ENCODE results near the gene BTD.
A peak's percentile ranks its signal among the peaks of the same experiment; 100 is the strongest.

Gene BTD

DNA sequence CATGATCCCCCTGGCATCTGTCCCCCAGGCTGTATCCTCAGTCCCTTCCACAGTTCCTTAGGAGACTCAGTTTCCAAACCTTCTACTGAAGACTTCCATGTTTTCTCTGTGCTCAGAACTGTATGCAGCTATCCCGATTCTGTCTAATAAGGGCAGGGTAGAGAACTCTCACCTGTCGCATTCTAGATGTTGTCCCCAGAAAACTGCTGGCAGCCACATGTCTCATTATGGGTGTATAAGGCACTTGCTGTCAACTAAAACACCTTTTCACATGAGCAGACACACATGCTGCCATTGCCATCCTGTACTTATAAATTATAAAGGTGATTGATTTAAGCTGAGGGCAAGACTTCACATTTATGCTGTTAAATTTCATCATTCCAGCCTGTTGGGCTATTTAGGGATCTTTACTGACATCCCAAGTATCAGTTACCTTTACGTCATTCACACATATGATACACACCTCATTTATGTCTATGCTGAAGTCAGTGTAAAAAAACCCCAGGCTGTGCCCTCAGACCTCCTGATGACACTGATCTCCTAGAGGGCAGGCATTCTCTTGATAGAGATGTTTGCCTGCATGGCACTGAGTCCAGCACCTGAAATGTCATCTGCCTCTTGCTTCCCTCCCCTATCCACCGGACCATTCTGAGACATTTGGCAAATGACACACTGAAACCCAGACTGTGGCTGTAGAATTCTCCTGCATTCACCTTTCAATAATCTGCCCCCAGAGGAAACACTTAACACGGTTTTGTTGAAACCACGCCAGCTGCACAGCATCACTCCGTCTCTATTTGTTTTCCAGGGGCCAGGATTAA is 35.8 kb downstream of the BTD start:
- no peak for DNase-seq

DNA sequence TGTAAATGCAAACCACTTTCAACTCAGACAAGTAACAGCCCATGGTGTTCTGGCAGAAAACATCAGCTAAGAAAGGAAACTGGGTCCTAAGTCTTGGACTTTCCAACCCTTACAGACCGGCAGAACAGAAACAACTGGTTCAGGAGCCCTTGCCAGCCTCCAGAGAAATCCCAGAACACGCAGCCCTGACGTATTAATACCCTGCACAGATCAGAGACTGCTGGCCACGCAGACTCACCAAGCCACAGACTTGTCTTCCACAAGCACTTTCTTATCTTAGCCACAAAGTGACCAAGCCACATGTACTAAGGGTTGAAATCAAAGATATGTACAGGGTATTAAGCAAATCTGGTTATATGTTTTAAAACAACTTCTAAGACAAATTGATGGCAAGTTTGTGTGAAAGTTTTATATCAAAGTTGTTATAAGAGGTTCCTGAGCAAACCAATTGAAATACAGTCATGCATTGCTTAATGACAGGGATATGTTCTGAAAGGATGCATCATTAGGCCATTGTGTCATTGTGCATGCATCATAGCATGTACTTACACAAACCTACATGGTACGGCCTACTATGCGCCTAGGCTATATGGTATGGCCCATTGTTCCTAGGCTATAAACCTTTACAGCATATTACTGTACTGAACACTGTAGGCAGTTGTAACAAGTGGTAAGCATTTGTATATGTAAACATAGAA is 36.8 kb downstream of the BTD start:
- no peak for DNase-seq

DNA sequence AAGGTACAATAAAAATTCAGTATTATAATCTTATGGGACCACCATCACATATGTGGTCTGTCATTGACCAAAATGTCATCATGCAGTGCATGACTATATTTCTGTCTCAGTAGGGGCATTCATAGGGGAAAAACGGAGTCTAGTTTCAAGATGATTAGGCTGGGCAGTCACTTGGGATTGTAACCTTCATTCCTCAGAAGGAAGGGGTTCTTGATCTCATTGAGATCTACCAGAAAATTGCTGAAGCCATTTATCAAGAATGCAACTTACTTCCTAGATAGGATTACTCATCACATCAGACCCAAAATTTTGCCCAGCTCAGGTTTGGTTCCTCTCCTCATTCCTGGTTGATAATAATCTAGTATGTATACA is 37.3 kb downstream of the BTD start:
- DNase-seq = no peak

DNA sequence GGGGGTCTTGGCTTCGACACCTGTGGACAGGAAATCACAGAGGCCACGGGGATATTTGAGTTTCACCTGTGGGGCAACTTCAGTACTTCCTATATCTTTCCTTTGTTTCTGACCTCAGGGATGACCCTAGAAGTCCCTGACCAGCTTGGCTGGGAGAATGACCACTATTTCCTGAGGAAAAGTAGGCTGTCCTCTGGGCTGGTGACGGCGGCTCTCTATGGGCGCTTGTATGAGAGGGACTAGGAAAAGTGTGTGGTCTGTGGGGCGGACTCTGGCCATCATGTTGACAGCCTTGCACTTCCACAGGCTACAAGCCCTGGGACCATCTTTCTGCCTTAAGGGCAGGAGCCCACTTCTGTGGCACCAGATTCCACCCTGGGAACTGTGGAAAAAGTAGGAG is 43.7 kb downstream of the BTD start:
- no peak for DNase-seq

DNA sequence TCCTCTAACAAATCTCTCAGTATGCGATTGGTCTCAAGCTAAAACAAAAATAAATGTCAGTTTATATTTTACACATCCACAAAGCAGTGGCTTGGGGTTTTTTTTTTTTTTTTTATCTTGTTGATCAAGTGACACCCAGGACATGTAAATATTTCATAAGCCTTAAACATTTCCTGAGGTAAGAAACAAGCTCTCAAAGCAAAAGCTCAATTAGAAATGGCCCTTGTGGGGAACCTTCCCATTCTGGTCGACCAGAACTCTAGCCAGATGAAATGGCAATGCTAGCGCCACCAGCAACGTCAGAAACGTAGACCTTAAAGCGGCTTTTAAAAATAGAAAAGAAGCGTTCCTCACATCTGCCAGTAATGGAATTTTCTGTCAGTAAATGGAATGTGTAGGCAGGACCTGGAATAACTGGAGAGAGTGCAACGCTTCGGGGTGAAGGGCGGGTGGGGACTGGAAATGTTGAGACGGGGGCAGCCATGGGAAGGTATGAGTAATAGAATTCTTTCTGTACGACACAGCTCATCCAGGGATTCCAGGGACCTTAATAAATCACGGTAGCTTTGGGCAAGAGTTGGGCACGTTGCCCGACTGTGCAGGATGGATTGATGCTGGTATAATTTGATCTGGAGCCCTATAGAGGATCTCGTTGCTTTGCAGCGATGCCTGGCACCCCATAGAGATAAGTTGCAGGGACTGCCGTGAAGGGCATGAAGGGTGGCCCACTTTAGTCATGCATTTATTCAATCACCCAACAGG is 44.4 kb downstream of the BTD start:
- DNase-seq = no peak

DNA sequence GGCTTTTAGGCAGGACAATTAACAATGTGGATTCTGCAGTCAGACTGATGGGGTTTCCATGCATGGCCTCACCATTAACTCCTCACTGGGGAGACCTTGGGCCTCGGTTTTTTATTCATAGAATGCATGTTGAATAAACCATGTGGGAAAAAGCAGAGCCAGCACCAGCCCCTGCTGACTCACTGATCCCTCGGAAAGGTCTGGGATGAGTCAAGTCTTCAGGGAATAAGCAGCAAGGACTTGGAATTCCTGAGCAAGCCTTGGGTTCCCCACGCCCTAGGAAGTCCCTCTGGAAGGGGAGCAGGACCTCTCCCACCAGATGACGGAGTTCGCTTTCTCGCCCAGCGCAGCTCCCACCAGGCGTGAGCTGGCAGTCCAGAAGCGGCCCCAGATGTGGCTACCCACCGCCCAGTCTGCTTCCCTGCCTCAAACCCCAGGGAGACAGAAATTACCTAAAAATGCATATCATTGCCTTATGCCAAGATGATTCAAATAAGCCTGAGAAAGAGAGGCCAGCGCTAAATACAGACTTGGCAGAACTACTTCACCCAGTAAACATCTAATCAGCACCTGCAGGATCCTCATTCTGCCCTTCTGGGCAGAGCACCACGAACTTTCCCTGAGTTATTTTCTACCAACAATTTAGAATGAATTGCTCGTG is 45.4 kb downstream of the BTD start:
- DNase-seq = no peak

DNA sequence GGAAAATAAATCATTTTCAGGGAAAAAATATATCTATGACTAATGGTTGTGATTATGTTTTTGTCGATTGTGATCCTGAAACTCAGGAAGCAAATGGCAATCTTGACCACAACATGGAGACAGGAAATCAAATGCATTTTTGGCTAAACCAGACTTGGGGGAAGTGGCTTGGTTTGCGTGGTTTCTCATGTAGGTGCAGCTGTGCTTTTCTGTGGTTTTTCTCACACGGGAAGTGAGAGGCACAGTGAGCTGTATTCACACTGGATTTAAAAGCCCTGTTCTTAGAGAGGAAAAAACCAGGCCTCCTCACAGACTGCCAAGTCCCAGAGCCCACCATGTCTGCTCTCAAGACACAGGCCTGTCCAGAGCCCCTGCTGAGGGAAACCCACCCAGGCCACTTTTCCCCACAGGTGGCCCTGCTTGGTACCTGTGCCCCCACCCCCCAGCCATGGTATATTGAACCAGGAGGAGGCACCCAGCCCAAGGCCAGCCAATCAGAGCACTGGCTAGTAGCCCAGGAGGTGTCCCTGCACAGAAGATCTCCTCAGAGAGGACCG is 46.1 kb downstream of the BTD start:
- peak; percentile 69 for DNase-seq

DNA sequence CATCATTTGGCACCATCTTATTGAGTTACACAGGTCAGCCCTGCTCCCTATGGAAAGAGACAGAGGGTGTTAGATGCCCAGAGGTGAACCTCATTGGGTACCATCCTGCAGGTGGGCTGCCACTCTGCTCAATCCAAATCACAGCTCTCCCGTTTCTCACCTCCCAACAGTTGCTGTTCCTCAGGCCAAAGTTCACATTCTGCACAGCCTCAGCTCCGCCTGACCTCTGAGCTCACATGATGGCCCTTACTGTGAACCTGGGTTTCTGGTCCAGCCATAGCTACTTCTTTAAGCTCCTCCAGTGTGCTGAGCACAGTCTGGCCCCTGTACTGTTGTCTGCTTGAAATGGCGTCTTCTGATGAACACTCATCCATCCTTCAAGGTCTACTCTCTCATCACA is 47.8 kb downstream of the BTD start:
- DNase-seq = no peak

DNA sequence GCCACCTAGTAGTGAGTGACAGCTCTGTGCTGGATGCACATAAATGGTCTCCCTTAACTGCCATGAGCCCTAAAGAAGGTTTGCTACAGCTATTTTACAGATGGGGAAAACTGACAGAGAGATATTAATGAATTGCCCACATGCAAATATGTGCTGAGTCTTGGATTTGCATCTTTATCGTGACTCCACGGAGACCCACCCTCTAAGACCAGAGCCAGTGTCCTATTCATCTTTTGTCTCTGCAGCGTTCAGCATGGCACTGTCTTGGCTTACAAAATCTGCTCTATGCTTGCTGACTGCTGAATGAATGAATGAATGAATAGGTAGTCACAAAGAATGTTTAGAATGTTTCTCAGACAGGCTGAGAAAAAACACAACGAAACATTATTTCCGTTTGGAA is 48.3 kb downstream of the BTD start:
- DNase-seq = no peak

DNA sequence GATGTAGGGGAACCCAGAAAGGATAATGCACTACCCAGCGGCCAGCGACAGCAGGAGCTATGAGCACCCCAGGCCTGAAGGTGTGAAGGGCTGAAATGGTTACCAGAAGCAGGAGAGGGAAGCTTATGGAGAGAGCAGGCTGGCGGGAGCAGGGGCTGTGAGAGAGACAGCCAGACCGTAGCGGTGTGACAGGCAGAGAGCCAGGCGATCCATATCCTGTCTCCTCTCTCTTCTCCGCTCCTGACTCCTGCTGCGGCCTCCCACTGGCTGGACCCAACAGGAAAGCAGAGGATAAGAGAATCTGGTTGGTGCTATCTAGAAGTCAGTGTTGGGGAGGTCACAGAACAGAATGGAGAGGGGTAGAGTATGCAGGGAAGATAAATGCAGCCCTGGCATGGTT is 49.9 kb downstream of the BTD start:
- DNase-seq = no peak

DNA sequence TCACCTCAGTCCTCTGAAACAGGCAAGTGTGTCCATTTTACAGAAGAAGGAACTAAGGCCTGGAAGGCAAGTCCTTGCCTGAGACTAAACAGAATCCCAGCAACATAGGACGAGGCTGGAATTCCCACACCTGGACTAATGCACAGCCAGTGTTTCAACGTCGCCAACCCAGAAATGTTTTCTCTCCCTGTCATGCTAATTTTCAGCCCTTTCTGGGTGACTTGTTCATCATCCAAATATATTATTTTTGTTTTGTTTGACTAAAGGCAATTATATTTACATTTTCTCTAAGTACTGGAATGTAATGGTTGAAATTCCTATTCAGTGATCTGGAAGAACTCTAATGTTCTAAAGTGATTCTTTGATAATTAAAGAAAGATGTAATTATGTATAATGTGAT is 51.8 kb downstream of the BTD start:
- no peak for DNase-seq

DNA sequence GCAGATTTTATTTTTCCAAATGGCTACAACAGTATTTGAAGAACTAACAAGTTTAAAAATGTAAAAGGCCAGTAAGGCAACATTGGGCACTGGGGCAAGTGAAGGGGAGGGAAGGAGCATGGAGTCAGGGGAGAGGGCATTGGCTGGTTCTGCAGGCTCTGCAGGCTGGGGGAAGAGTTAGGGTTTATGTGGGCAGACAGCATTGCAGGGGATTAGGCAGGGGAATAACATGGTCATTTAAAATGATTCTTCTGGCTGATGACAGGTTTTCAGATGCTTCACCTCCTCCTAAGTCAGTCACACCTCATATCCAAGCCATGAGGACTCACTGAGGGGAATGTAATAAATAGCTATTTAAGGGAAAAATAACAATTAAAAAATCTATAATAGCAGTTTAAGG is 52.6 kb downstream of the BTD start:
- DNase-seq = no peak

DNA sequence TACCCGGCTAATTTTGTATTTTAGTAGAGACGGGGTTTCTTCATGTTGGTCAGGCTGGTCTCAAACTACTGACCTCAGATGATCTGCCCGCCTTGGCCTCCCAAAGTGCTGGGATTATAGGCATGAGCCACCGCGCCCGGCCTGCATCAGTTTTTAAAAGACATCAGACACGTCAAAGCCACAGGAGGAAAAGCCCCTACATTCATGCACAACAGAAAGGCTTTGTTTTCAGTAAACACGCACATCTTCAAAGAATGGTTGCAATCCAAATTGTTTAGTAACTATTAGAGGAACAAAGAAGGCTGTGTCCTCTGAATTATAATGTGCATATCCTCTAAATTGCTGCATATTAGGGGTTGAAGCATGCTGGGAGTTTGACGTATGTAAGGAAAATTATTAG is 53.3 kb downstream of the BTD start:
- DNase-seq = no peak

DNA sequence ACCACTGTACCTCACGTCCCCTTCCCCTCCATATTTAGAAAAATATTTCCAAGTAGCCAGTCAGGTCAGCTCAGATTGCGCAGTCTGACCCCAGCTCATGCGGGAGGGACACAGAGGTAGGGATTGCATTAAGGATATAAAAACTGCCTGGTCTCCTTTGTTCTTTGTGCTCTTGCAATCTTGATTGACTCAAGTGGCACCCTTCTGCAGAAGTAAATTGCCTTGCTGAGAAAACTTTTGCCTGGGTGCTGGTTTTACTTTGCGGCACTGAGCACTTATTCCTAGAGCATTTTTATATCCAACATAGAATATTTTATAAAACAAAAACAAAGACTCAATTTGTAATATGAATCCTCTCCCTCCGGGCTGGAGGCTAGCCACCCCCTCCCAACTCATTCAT is 54.8 kb downstream of the BTD start:
- no peak for DNase-seq

DNA sequence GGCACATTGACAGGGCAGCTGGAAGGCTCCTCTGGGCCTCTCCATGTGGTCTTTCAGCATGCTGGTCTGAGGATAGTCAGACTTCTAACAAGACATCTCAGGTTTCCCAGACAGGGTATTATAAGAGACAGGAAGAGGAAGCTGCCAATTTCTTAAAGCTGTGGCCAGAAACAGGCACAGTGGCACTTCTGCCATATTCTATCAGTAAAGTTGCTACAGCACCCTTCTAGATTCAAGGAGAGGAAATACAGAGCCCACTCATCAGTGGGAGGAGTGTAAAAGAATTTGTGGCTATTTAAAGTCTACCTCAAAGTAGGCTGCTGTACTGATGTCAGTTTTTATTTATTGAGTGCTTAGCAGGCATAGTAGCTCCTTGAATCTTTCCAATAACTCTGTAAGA is 55.5 kb downstream of the BTD start:
- no peak for DNase-seq

DNA sequence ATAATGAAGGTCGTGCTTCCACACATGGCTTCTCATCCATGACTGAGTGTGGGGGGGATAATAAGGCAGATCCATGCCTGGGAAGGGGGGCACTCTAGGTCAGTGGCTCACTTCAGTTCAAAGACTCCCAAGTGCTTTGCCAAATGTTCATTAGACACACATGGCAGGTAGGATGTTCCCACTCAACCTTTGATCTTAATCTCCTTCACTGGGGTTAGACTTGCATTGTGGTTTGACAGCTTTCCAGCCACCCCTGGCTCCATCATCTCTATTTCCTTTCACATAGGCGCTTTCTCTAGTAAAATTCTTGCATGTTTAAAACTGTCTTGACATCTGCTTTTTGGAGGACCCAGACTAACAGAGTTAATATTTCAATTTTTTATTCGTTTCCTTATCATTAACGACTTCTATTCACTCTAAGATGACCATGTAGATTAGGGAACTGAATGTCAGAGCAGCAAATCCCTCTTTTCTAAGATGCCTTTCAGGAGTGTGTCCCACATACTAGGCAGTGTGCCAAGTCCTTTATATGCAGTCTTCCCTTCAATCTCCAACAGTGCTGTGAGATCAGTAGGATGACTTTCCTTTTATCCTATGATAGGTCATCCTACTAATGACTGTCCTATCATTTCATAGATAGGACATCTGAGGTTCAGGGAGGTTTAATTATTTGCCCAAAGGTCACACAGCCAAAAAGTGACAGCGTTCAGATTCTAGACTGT is 57.9 kb downstream of the BTD start:
- DNase-seq = no peak

DNA sequence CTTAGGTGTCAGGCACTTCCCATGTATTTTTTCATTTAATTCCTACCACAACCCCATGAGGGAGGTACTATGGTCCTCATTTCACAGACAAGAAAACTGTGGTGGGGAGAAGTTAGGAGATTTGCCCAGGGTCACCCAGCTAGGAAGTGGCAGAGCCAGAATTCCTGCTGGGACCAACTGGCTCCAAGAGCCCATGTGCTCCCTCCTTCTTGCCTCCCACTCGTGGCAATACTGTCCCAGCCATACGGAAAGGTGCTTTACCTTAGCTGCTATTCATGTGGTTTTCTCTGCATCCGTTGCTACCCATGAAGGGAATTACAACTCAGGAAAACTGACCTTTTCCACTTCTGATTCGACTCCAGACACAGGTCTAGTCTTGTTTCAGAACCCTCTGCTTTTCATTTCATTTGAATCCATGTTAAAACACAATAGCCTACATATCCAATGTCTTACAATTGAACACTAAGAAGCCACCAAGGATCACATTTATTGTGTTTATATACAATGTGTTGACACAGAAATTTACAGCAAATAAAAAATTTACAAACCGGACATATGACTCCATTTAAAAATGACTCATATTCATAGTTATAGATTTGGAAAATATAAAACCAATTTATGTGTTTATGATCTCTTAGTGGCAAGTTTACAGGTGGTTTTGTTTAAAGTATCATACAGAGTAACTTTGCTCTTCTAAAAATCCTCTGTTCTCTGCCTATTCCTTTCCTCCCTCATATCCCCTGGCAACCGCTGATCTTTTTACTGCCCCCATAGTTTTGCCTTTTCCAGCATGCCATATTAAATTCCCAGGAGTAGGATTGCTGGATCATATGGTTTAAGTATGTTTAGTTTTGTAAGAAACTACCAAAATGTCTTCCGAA is 58.8 kb downstream of the BTD start:
- DNase-seq = no peak

DNA sequence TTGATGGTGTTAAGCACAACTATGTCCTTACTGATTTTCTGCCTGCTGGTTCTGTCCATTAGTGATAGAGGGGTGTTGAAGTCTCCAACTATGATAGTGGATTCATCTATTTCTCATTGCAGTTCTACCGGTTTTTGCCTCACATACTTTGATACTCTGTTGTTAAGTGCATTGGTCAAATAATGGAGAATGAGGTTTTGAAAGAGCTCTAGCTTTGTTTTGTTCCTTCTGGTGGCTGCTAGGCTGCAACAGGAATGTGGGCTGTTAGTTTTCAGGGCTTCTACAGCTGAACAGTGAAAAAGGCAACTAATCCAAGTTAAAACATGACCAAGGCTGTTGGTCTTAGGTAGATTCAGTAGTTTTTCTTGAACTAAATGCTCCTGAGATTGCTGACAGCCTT is 62.6 kb downstream of the BTD start:
- no peak for DNase-seq

DNA sequence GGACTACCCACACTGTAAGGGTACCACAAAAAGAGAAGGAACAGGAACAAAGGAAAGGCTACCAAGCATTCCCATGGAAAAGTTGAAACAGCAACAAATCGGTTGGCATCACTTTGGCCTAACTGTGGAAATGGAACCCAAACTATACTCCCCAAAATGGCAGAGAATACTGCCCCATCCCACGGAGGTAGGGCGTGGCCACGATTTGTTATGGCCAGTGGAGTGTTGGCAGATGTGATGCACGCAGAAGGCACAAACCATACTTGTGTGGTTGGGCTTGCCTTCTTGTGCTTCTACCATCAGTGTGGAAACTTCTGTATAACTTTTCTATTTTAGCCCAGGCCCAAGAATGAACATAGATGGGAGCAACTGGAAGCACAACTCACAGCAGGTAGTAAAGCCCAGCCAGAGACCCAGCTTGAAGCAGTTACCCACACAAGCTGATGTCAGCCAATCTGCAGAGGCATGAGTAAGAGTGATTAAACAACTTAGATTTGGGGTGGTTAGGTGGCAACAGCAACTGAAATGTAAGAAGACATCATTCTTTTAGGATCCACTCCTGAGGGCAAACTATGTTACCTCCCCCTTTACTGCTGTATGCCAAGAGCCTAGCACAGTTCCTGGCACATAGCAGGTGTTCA is 64.1 kb downstream of the BTD start:
- no peak for DNase-seq

DNA sequence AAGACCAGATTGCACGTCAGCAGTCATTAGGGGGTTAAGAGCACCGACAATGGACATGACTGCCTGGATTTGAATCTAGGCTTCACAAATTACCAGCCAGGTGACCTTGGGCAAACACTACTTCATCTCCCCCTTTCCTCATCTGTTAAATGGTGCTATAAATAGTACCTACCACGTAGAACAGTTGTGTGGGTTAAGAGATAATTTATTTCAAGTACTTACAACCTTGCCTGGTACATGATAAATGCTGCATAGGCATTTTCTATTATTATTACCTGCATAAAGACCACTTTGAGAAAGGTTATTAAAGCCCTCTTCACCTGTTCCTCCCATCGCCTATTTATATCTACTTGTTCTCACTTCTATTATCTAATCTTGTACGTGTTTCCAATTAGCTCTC is 64.7 kb downstream of the BTD start:
- DNase-seq = no peak

DNA sequence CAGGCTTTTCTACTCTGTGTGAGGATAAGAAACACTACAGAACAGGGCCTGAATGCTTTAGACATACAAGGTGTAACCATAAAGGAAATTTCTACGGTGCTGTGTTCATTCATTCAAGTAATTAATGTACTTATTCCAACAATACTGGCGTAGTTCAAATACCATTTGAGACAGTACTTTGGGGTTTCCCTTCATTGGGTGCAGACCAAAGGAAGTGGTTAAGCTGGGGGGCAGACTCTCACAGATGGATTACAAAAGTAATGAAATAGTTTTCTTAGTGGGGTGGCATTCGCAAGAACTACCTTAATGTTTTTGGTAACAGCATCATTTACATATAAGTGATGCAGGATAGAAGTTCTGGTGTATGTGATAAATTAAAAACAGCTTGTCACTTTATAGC is 65.9 kb downstream of the BTD start:
- peak; percentile 23 for DNase-seq
